GM12878 (cell line): Measurements from ENCODE around the gene FAS. TPM values are rescaled to one million over a fixed set of nuclear protein-coding genes. Genes with fewer than 3 reads are reported as not detected.

ENCODE experiments used
- ATAC-seq: fragments of 200-7000 bp; cut with Tn5 transposase; 3 replicates; pipeline ENCODE4 v1.9.1; 2020; ENCODE audit warnings: mild to moderate bottlenecking, moderate library complexity
- BruUV-seq: library from RNA; stranded (reverse); fragments of 400-500 nt; replicated peaks from 2 replicates; lab custom pipeline; 2021; lab: Mats Ljungman, UMichigan
- CTCF ChIA-PET: fragments of 300-600 bp; sonication (Branson Sonifier 250); formaldehyde crosslinking; extraction: SDS; loops from one replicate; lab custom pipeline; 2021; ENCODE audit warnings: inconsistent platforms; lab: Yijun Ruan, JAX
- POLR2A ChIA-PET: fragments of 350-600 bp; formaldehyde crosslinking; extraction: SDS; loops from one replicate; lab custom pipeline; 2021; ENCODE audit warnings: inconsistent platforms; lab: Charles Lee
- RAD21 ChIA-PET: fragments of 300-600 bp; sonication (Branson Sonifier 250); formaldehyde crosslinking; loops from one replicate; lab custom pipeline; 2023; ENCODE audit warnings: antibody characterized with exemption; ENCODE audit not compliant: unreplicated experiment; lab: Charles Lee
- SMC1A ChIA-PET: fragments of 300-600 bp; sonication (Branson Sonifier 250); formaldehyde crosslinking; loops from one replicate; lab custom pipeline; 2023; ENCODE audit not compliant: unreplicated experiment, uncharacterized antibody; lab: Charles Lee
- DNase-seq: peaks from one replicate; pipeline ENCODE4 v3.0.0-alpha.2; 2011; ENCODE audit warnings: low read depth, low spot score
- FAIRE-seq: peaks from 3 replicates; lab custom pipeline; 2011; peaks lifted over from hg19 to GRCh38; lab: Jason Lieb, UNC
- H2AFZ ChIP-seq: 2 replicates; pipeline ENCODE4 v1.6.0; 2011; ENCODE audit warnings: low read depth, low read length, control low read depth; ENCODE audit not compliant: control insufficient read depth
- H3K27ac ChIP-seq: 2 replicates; pipeline ENCODE4 v1.5.1; 2011; ENCODE audit warnings: control low read depth; ENCODE audit not compliant: control insufficient read depth, insufficient read depth
- H3K27me3 ChIP-seq, 2 experiments: replicated peaks in 1 of 2; 2 replicates each; pipeline versions ENCODE4 v1.6.0 to v1.6.1; 2011; ENCODE audit warnings: low read length in 1 of 2; ENCODE audit not compliant: control insufficient read depth in 2 of 2, insufficient read depth in 2 of 2
- H3K36me3 ChIP-seq, 2 experiments: 2 replicates each; pipeline ENCODE4 v1.5.1; 2011; ENCODE audit warnings: low read length in 1 of 2; ENCODE audit not compliant: control insufficient read depth in 2 of 2, insufficient read depth in 2 of 2
- H3K4me1 ChIP-seq: 2 replicates; pipeline ENCODE4 v1.6.1; 2011; ENCODE audit warnings: mild to moderate bottlenecking, low read length, moderate library complexity, mixed read lengths; ENCODE audit not compliant: control insufficient read depth, insufficient read depth
- H3K4me2 ChIP-seq: 2 replicates; pipeline ENCODE4 v1.6.0; 2011; ENCODE audit warnings: control low read depth; ENCODE audit not compliant: control insufficient read depth, insufficient read depth
- H3K4me3 ChIP-seq: fragments of 200-600 bp; sonication (generic); 2 replicates; pipeline ENCODE4 v1.5.1; 2016
- H3K79me2 ChIP-seq: 2 replicates; pipeline ENCODE4 v1.6.0; 2011; ENCODE audit warnings: low read length; ENCODE audit not compliant: control insufficient read depth, insufficient read depth
- H3K9ac ChIP-seq: 2 replicates; pipeline ENCODE4 v1.8.0; 2011; ENCODE audit warnings: low read length, control low read depth, mixed read lengths; ENCODE audit not compliant: control insufficient read depth, insufficient read depth
- H3K9me3 ChIP-seq: replicated peaks from 3 replicates; pipeline ENCODE4 v1.5.1; 2011; ENCODE audit warnings: mild to moderate bottlenecking, low read length; ENCODE audit not compliant: control insufficient read depth, insufficient read depth
- H4K20me1 ChIP-seq: 2 replicates; pipeline ENCODE4 v1.6.0; 2011; ENCODE audit not compliant: control insufficient read depth, insufficient read depth
- BMI1 ChIP-seq: fragments of 450-650 bp; IDR thresholded peaks from 2 replicates; pipeline ENCODE4 v1.6.1; 2016; ENCODE audit warnings: mild to moderate bottlenecking, moderate library complexity, borderline replicate concordance
- CREB1 ChIP-seq: IDR thresholded peaks from 2 replicates; pipeline ENCODE4 v1.6.1; 2012; ENCODE audit warnings: low read depth, mild to moderate bottlenecking, inconsistent platforms
- EGR1 ChIP-seq, 2 experiments: IDR thresholded peaks; 1 replicate in 1 of 2; 2 replicates in 1 of 2; pipeline ENCODE4 v1.6.1; 2011 to 2012; ENCODE audit warnings: low read depth in 2 of 2, low read length in 2 of 2, borderline replicate concordance in 1 of 2, mild to moderate bottlenecking in 1 of 2, moderate library complexity in 1 of 2
- KDM1A ChIP-seq: fragments of 200-600 bp; sonication (generic); IDR thresholded peaks from 2 replicates; pipeline ENCODE4 v1.6.1; 2016; ENCODE audit warnings: borderline replicate concordance
- RUNX3 ChIP-seq: IDR thresholded peaks from 2 replicates; pipeline ENCODE4 v1.6.1; 2012; ENCODE audit warnings: low read length, inconsistent platforms
- WGBS: methylation state at CpG from one replicate; pipeline ENCODE4 v1.1.6; 2016; ENCODE audit warnings: low lambda C conversion rate; ENCODE audit not compliant: insufficient replicate concordance, insufficient coverage; ENCODE audit errors: missing lambda C conversion rate; 5-methylcytosine and 5-hydroxymethylcytosine counted together
- in situ Hi-C: fragments of 300-500 bp; cut with MboI; formaldehyde crosslinking; loops from 9 replicates; pipeline ENCODE4 v1.14.3; 2018; ENCODE audit warnings: mixed read lengths
- intact Hi-C: fragments of 100-400 bp; cut with micrococcal nuclease; formaldehyde crosslinking; loops from one replicate; pipeline ENCODE4 v1.14.2; 2022; ENCODE audit not compliant: unreplicated experiment
- polyA plus RNA-seq, 11 experiments: library from polyadenylated mRNA; depleted of rRNA in 4 of 11; unstranded in 6 of 11; stranded (reverse) in 5 of 11; fragments of >200 nt; fragmentation: Nextera tagmentation in 4 of 11; fragmentation: Illumina TruSeq in 1 of 11; extraction: Ambion mirVana in 4 of 11; extraction: Trizol in 1 of 11; gene quantifications; 1 replicate in 1 of 11; 2 replicates in 10 of 11; pipeline versions ENCODE4 v1.2.1 to v1.2.3, GENCODE V29; 2011 to 2016; ENCODE audit warnings: inconsistent platforms in 2 of 11, missing spikeins in 2 of 11, low read depth in 1 of 11
- total RNA-seq, 4 experiments: library from RNA; depleted of rRNA in 3 of 4; stranded (reverse); fragments of >200 nt in 3 of 4; fragmentation: Illumina TruSeq in 1 of 4; extraction: Trizol in 1 of 4; gene quantifications; 2 replicates each; pipeline versions ENCODE4 v1.2.1 to v1.2.3, GENCODE V29; 2013 to 2021
- TF ChIP-seq, protein P1 (sequence below): fragments of 450-650 bp; IDR thresholded peaks from 2 replicates; pipeline ENCODE4 v1.6.1; 2016; ENCODE audit warnings: mild to moderate bottlenecking
- TF ChIP-seq, protein P2 (sequence below): fragments of 450-650 bp; IDR thresholded peaks from 2 replicates; pipeline ENCODE4 v1.6.1; 2016; ENCODE audit warnings: mild to moderate bottlenecking, moderate library complexity, borderline replicate concordance
- TF ChIP-seq, protein P3 (sequence below): IDR thresholded peaks from 2 replicates; pipeline ENCODE4 v1.6.1; 2012; ENCODE audit warnings: low read length, inconsistent platforms
- TF ChIP-seq, protein P4 (sequence below): IDR thresholded peaks from 2 replicates; pipeline ENCODE4 v1.6.1; 2011; ENCODE audit warnings: mild to moderate bottlenecking, low read depth, low read length, moderate library complexity; ENCODE audit not compliant: insufficient replicate concordance
- TF ChIP-seq, protein P5 (sequence below): IDR thresholded peaks from 2 replicates; pipeline ENCODE4 v1.6.1; 2011; ENCODE audit warnings: borderline replicate concordance, low read depth, mild to moderate bottlenecking, moderate library complexity, low read length; ENCODE audit not compliant: insufficient read depth, poor library complexity, severe bottlenecking

FAS gene
- total and polyA plus RNA-seq, 10 of the 15 experiments (the other 5 are each of a cell fraction or from before 2014, with no cell fraction given) = 50.1 to 147 (median 69.9) TPM

DNA sequence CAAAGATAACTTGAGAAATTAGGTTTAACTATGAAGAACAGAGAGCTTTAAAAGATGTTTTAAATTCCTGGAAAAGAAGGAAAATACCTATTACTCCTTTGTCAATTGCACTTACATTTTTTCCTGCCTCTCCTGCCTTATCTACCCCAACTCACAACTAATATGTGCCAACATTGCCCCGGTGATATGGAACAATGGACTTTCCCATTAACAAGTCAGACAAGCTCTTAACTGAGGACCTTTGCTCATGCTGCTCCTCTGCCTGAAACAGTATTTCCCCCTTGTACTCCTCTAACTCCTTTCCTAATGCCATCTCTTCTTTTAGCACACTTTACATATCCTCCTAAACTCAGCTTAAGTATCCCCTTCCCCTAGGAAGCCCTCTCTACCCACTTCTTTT is 33.2 kb upstream of the FAS start (continued):
- TF ChIP-seq CREB1 = no peak
- TF ChIP-seq, protein P1, sequence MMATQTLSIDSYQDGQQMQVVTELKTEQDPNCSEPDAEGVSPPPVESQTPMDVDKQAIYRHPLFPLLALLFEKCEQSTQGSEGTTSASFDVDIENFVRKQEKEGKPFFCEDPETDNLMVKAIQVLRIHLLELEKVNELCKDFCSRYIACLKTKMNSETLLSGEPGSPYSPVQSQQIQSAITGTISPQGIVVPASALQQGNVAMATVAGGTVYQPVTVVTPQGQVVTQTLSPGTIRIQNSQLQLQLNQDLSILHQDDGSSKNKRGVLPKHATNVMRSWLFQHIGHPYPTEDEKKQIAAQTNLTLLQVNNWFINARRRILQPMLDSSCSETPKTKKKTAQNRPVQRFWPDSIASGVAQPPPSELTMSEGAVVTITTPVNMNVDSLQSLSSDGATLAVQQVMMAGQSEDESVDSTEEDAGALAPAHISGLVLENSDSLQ = no peak

DNA sequence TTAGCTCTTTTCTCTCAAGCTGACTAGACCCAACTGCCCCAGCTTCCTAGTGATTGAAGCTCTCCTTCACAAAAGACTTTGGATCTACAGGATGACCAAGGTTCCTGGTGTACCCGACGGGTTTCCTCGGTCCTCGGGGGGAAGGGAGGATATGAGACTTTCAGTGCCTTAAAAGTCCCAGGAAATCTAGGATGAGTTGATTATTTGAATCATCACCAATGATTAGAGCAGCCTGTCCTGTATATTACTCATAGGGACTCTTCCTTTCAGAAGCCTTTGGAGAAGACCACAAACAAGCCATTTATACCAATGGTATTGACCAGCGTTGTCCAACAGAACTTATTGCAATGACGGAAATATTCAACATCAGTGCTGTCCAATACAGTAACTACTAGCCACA is 31.9 kb upstream of the FAS start:
- FAIRE-seq (no peak), ATAC-seq (no peak), DNase-seq (no peak)
- ChIA-PET RAD21 (interaction anchor here (1.5 to 1.7 kb wide), 2 partner anchors 27 to 29 kb away, joined by 4 to 5 read pairs; no protein-coding TSS in a partner anchor), POLR2A (no interaction called here), CTCF (interaction anchor here (1.3 to 2.5 kb wide), 3 partner anchors 26 to 29 kb away, joined by 5 to 9 read pairs (median 7); no protein-coding TSS in a partner anchor), SMC1A (interaction anchor here (0.9 to 2.1 kb wide), 2 partner anchors 13 to 18 kb away, joined by 3 to 9 read pairs; no protein-coding TSS in a partner anchor)
- no peak overlapping the region for H2AFZ ChIP-seq
- no peaks in the 10 kb centered on the region for H3K79me2 ChIP-seq
- no peak overlapping the region for H3K27ac ChIP-seq
- intact Hi-C loops = no loop called here
- H3K4me2 ChIP-seq = no peak overlapping the region
- no peaks in the 10 kb centered on the region for H3K27me3 ChIP-seq
- H3K4me1 ChIP-seq = no peaks in the 10 kb centered on the region
- in situ Hi-C loops = no loop called here
- H3K9ac ChIP-seq = no peak overlapping the region
- no peaks in the 10 kb centered on the region for H3K36me3 ChIP-seq
- no peak overlapping the region for H3K4me3 ChIP-seq
- no peaks in the 10 kb centered on the region for H3K9me3 ChIP-seq
- BruUV-seq = no TSS peak
- over 99% methylated on average over 6 of the region's 6 CpGs for WGBS
- H4K20me1 ChIP-seq = no peaks in the 10 kb centered on the region
- TF ChIP-seq, protein P2, sequence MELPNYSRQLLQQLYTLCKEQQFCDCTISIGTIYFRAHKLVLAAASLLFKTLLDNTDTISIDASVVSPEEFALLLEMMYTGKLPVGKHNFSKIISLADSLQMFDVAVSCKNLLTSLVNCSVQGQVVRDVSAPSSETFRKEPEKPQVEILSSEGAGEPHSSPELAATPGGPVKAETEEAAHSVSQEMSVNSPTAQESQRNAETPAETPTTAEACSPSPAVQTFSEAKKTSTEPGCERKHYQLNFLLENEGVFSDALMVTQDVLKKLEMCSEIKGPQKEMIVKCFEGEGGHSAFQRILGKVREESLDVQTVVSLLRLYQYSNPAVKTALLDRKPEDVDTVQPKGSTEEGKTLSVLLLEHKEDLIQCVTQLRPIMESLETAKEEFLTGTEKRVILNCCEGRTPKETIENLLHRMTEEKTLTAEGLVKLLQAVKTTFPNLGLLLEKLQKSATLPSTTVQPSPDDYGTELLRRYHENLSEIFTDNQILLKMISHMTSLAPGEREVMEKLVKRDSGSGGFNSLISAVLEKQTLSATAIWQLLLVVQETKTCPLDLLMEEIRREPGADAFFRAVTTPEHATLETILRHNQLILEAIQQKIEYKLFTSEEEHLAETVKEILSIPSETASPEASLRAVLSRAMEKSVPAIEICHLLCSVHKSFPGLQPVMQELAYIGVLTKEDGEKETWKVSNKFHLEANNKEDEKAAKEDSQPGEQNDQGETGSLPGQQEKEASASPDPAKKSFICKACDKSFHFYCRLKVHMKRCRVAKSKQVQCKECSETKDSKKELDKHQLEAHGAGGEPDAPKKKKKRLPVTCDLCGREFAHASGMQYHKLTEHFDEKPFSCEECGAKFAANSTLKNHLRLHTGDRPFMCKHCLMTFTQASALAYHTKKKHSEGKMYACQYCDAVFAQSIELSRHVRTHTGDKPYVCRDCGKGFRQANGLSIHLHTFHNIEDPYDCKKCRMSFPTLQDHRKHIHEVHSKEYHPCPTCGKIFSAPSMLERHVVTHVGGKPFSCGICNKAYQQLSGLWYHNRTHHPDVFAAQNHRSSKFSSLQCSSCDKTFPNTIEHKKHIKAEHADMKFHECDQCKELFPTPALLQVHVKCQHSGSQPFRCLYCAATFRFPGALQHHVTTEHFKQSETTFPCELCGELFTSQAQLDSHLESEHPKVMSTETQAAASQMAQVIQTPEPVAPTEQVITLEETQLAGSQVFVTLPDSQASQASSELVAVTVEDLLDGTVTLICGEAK = no peak
- TF ChIP-seq EGR1 (IDR thresholded peaks at IDR 0.05; ENCODE audit: borderline replicate concordance in 1 of 2, low read depth in 2 of 2, low read length in 2 of 2) (no peak), BMI1 (no peak), RUNX3 (no peak), KDM1A (no peak)
- TF ChIP-seq, protein P3, sequence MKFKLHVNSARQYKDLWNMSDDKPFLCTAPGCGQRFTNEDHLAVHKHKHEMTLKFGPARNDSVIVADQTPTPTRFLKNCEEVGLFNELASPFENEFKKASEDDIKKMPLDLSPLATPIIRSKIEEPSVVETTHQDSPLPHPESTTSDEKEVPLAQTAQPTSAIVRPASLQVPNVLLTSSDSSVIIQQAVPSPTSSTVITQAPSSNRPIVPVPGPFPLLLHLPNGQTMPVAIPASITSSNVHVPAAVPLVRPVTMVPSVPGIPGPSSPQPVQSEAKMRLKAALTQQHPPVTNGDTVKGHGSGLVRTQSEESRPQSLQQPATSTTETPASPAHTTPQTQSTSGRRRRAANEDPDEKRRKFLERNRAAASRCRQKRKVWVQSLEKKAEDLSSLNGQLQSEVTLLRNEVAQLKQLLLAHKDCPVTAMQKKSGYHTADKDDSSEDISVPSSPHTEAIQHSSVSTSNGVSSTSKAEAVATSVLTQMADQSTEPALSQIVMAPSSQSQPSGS = no peak
- TF ChIP-seq, protein P4, sequence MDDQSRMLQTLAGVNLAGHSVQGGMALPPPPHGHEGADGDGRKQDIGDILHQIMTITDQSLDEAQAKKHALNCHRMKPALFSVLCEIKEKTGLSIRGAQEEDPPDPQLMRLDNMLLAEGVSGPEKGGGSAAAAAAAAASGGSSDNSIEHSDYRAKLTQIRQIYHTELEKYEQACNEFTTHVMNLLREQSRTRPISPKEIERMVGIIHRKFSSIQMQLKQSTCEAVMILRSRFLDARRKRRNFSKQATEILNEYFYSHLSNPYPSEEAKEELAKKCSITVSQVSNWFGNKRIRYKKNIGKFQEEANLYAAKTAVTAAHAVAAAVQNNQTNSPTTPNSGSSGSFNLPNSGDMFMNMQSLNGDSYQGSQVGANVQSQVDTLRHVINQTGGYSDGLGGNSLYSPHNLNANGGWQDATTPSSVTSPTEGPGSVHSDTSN = no peak
- TF ChIP-seq, protein P5, sequence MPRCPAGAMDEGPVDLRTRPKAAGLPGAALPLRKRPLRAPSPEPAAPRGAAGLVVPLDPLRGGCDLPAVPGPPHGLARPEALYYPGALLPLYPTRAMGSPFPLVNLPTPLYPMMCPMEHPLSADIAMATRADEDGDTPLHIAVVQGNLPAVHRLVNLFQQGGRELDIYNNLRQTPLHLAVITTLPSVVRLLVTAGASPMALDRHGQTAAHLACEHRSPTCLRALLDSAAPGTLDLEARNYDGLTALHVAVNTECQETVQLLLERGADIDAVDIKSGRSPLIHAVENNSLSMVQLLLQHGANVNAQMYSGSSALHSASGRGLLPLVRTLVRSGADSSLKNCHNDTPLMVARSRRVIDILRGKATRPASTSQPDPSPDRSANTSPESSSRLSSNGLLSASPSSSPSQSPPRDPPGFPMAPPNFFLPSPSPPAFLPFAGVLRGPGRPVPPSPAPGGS = no peak
